MM.1S (cell line): ENCODE data around the gene B3GNT8.
A peak's percentile ranks its signal among the peaks of the same experiment; 100 is the strongest.

Experiments used
- DNase-seq: peaks from one replicate; pipeline ENCODE4 v3.0.0-alpha.2; 2015
- H2AFZ ChIP-seq: fragments of 300-600 bp; sonication (generic); 2 replicates; pipeline ENCODE4 v1.6.0; 2016; ENCODE audit warnings: antibody characterized with exemption, low read length
- H3F3A ChIP-seq: fragments of 300-600 bp; sonication (generic); 2 replicates; pipeline ENCODE4 v1.6.1; 2016; ENCODE audit warnings: mild to moderate bottlenecking, antibody characterized with exemption, low read length, moderate library complexity, mixed read lengths; ENCODE audit not compliant: insufficient read depth
- H3K27ac ChIP-seq: fragments of 300-600 bp; sonication (generic); 2 replicates; pipeline ENCODE4 v1.5.1; 2016; ENCODE audit warnings: mild to moderate bottlenecking, low read length
- H3K27me3 ChIP-seq: fragments of 300-600 bp; sonication (generic); replicated peaks from 2 replicates; pipeline ENCODE4 v1.6.0; 2016; ENCODE audit warnings: low read length; ENCODE audit not compliant: insufficient read depth
- H3K36me3 ChIP-seq: fragments of 300-600 bp; sonication (generic); replicated peaks from 2 replicates; pipeline ENCODE4 v1.6.1; 2016; ENCODE audit warnings: mild to moderate bottlenecking, low read length, mixed read lengths; ENCODE audit not compliant: insufficient read depth
- H3K4me1 ChIP-seq: fragments of 300-600 bp; sonication (generic); 2 replicates; pipeline ENCODE4 v1.6.1; 2016; ENCODE audit warnings: low read length, mixed read lengths
- H3K4me2 ChIP-seq: fragments of 300-600 bp; sonication (generic); 2 replicates; pipeline ENCODE4 v1.6.0; 2016; ENCODE audit warnings: low read depth, low read length
- H3K4me3 ChIP-seq: fragments of 300-600 bp; sonication (generic); 2 replicates; pipeline ENCODE4 v1.5.1; 2016; ENCODE audit warnings: low read length, mixed read lengths
- H3K79me2 ChIP-seq: fragments of 300-600 bp; sonication (generic); 2 replicates; pipeline ENCODE4 v1.6.1; 2016; ENCODE audit warnings: mixed run types, low read length, mixed read lengths
- H3K9ac ChIP-seq: fragments of 300-600 bp; sonication (generic); 2 replicates; pipeline ENCODE4 v1.6.1; 2016; ENCODE audit warnings: low read length, mixed read lengths
- H3K9me2 ChIP-seq: fragments of 300-600 bp; sonication (generic); replicated peaks from 2 replicates; pipeline ENCODE4 v1.6.1; 2016; ENCODE audit warnings: mild to moderate bottlenecking, low read length, mixed read lengths; ENCODE audit not compliant: insufficient read depth
- H3K9me3 ChIP-seq: fragments of 300-600 bp; sonication (generic); replicated peaks from 2 replicates; pipeline ENCODE4 v1.6.1; 2016; ENCODE audit warnings: mild to moderate bottlenecking, low read length, mixed read lengths; ENCODE audit not compliant: insufficient read depth
- H4K20me1 ChIP-seq: fragments of 300-600 bp; sonication (generic); 2 replicates; pipeline ENCODE4 v1.6.1; 2016; ENCODE audit warnings: mild to moderate bottlenecking, low read length, moderate library complexity, mixed read lengths; ENCODE audit not compliant: insufficient read depth
- CTCF ChIP-seq: fragments of 300-600 bp; sonication (generic); IDR thresholded peaks from 2 replicates; pipeline ENCODE4 v1.5.1; 2016; ENCODE audit warnings: antibody characterized with exemption, low read length, mixed read lengths
- EZH2 ChIP-seq: fragments of 300-600 bp; sonication (generic); optimal IDR thresholded peaks from 2 replicates; pipeline ENCODE3; 2017; ENCODE audit warnings: low read depth, mild to moderate bottlenecking, antibody characterized with exemption, low read length, mixed read lengths
- EZH2phosphoT487 ChIP-seq: fragments of 300-600 bp; sonication (generic); IDR thresholded peaks from 2 replicates; pipeline ENCODE4 v1.6.1; 2018; ENCODE audit warnings: antibody characterized with exemption, low read length

Gene B3GNT8

DNA sequence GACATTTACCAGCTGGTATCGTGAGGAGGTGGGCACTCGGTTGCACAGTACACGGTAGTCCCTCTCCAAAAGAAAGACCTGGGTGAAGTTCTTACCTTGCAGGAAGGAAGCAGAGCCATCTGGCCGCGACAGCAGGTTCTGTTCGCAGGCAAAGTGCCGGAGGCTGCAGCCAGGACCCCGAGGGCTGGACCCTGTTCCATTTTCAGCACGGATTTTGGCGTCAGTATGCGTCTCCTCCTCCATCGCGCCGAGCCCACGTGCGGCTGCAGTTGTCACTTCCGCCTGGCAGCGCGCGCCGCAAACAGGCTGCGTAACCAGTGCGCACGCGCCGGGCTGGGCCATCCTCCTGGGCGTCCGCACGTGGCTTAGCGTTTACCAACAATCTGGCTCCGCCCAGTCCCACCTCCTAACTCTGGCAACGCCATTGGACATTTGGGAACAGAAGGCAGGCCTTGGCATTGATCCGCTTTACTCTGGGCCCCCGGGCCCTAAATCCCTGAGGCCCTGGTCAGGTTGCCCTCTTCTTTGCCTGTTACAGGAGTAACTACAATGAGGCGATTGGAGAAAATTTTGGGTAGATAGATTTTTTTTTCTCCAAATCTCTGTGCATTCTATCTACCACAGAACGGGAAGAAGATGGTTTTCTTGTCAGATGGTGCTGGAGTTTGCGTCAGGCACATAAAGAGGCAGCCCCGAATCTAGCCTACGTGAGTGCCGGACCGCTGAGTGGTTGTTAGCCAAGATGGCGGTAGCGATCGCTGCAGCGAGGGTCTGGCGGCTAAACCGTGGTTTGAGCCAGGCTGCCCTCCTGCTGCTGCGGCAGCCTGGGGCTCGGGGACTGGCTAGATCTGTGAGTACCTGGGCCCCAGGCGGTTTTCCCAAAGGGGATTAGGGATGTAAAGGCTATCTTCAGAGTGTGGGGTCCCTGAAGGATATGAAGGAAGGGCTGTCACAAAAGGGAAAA is 29.8 kb downstream of the B3GNT8 start, which contains the start of the genes BCKDHA and EXOSC5:
BCKDHA (plus strand) TSS at position 733 of the 964 bp plus-strand sequence; CDS start at position 743, 10 bp downstream.
EXOSC5 (minus strand) TSS at position 274 of the 964 bp plus-strand sequence; CDS start at position 243, 31 bp downstream.
- H3F3A ChIP-seq: no peaks in the 10 kb centered on the region

DNA sequence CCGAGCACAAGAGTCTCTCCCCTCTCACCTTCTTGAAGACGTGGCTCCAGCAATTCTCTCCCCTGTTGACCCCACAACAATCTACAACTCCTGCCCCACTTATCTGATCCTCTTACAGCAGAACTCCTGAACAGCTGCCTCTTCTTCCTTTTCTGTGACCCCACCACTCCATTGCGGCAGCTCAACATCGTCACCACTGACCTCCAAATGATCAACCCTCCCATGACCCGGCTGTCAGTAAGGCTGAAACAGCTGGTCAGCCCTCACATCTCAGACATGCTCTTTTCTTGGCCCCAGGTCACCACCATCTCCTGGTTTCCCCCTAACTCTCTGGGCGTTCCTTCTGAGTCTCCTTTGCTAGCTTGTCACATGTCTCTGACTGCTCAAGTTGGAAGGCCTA is 31.8 kb downstream of the B3GNT8 start:
- no peak for DNase-seq
- no peaks in the 10 kb centered on the region for H3K9me2 ChIP-seq
- H3K4me3 ChIP-seq: no peak overlapping the region
- no peaks in the 10 kb centered on the region for H4K20me1 ChIP-seq
- H3K9me3 ChIP-seq: no peaks in the 10 kb centered on the region
- no peak for TF ChIP-seq EZH2
- no peak for TF ChIP-seq CTCF
- no peak for TF ChIP-seq EZH2phosphoT487
- H3K79me2 ChIP-seq: peaks cover 61% of the 10 kb centered on the region
- H3K4me2 ChIP-seq: peak overlapping the region; percentile 63; the same call in 1 of the 2 replicates
- peaks cover 14% of the 10 kb centered on the region for H3K4me1 ChIP-seq
- H3K27me3 ChIP-seq: no peaks in the 10 kb centered on the region
- no peaks in the 10 kb centered on the region for H3K36me3 ChIP-seq
- no peak overlapping the region for H3K27ac ChIP-seq
- H2AFZ ChIP-seq: no peak overlapping the region
- no peaks in the 10 kb centered on the region for H3F3A ChIP-seq
- H3K9ac ChIP-seq: no peak overlapping the region

More for the DNA sequence above, 29.8 kb downstream of the B3GNT8 start, which contains the start of the genes BCKDHA and EXOSC5:
- H3K27ac ChIP-seq: peak within 1 kb of the TSS; percentile 77
- no peaks in the 10 kb centered on the region for H3K27me3 ChIP-seq
- peak within 1 kb of the TSS; percentile 98 for H3K4me3 ChIP-seq
- peaks cover 14% of the 10 kb centered on the region for H3K4me1 ChIP-seq
- H2AFZ ChIP-seq: peak within 1 kb of the TSS; percentile 69
- no peaks in the 10 kb centered on the region for H3K9me3 ChIP-seq
- no peaks in the 10 kb centered on the region for H3K36me3 ChIP-seq
- no peaks in the 10 kb centered on the region for H3K9me2 ChIP-seq
- H4K20me1 ChIP-seq: no peaks in the 10 kb centered on the region
- peak within 1 kb of the TSS; percentile 98 for H3K9ac ChIP-seq
- peak; percentile 100 for DNase-seq
- TF ChIP-seq CTCF (no peak), EZH2 (no peak), EZH2phosphoT487 (no peak)
- H3K4me2 ChIP-seq: peak within 1 kb of the TSS; percentile 98
- peaks cover 61% of the 10 kb centered on the region for H3K79me2 ChIP-seq

GRCh38 chr19:41392775-41393174 is 34.4 kb downstream of the B3GNT8 start:
- Histone ChIP-seq H3K4me2 (no peak overlapping the region), H3K79me2 (peaks cover 41% of the 10 kb centered on the region), H3F3A (no peaks in the 10 kb centered on the region), H3K27ac (no peak overlapping the region), H3K4me1 (peaks cover 4% of the 10 kb centered on the region; the same call in 1 of the 2 replicates), H3K4me3 (no peak overlapping the region), H4K20me1 (no peaks in the 10 kb centered on the region), H3K27me3 (no peaks in the 10 kb centered on the region), H3K9ac (no peak overlapping the region), H3K9me2 (no peaks in the 10 kb centered on the region), H3K9me3 (no peaks in the 10 kb centered on the region), H2AFZ (no peak overlapping the region), H3K36me3 (no peaks in the 10 kb centered on the region)
- no peak for TF ChIP-seq EZH2
- no peak for DNase-seq
